ENCODE results near the gene LRRC7. TPM values are rescaled to one million over a fixed set of nuclear protein-coding genes. Genes with fewer than 3 reads are reported as not detected.

The LRRC7 gene
- total and polyA plus RNA-seq, 4 donors: 6.1 TPM; not detected in 3

- TF ChIP-seq, protein P1, sequence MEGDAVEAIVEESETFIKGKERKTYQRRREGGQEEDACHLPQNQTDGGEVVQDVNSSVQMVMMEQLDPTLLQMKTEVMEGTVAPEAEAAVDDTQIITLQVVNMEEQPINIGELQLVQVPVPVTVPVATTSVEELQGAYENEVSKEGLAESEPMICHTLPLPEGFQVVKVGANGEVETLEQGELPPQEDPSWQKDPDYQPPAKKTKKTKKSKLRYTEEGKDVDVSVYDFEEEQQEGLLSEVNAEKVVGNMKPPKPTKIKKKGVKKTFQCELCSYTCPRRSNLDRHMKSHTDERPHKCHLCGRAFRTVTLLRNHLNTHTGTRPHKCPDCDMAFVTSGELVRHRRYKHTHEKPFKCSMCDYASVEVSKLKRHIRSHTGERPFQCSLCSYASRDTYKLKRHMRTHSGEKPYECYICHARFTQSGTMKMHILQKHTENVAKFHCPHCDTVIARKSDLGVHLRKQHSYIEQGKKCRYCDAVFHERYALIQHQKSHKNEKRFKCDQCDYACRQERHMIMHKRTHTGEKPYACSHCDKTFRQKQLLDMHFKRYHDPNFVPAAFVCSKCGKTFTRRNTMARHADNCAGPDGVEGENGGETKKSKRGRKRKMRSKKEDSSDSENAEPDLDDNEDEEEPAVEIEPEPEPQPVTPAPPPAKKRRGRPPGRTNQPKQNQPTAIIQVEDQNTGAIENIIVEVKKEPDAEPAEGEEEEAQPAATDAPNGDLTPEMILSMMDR (IDR thresholded peaks at IDR 0.05; ENCODE audit: control extremely low read depth, extremely low read depth): no peak
- DNase-seq (peak; percentile 42 to 95 (median 94)), ATAC-seq (ENCODE audit: insufficient read depth, low FRiP score) (no peak)
- H3K27ac ChIP-seq (ENCODE audit: low read depth in 1 of 2, low read length in 1 of 2): no peak overlapping the region
- no peak overlapping the region for H3K9ac ChIP-seq (ENCODE audit: insufficient read depth in 1 of 2, low read length in 2 of 2)
- no peaks in the 10 kb centered on the region for H3K27me3 ChIP-seq (ENCODE audit: control insufficient read depth in 3 of 3, insufficient read depth in 3 of 3, low read length in 2 of 3)
- no peak overlapping the region for H3K4me3 ChIP-seq
- H3K36me3 ChIP-seq (ENCODE audit: control insufficient read depth in 4 of 4, insufficient read depth in 4 of 4, low read length in 4 of 4): no peaks in the 10 kb centered on the region
- 35 to 39% methylated on average over 2 of the region's 2 CpGs for WGBS, 2 donors
- peaks cover 0 to 14% (median 0%) of the 10 kb centered on the region in 5 donors for H3K4me1 ChIP-seq (ENCODE audit: control insufficient read depth in 5 of 5, insufficient read depth in 5 of 5, low read length in 5 of 5)
- H3K9me3 ChIP-seq (ENCODE audit: control insufficient read depth in 4 of 4, insufficient read depth in 3 of 4, low read length in 3 of 4): no peaks in the 10 kb centered on the region
Measured at GRCh38 chr1:69765951-69766350, 198.2 kb downstream of the LRRC7 start.

DNA sequence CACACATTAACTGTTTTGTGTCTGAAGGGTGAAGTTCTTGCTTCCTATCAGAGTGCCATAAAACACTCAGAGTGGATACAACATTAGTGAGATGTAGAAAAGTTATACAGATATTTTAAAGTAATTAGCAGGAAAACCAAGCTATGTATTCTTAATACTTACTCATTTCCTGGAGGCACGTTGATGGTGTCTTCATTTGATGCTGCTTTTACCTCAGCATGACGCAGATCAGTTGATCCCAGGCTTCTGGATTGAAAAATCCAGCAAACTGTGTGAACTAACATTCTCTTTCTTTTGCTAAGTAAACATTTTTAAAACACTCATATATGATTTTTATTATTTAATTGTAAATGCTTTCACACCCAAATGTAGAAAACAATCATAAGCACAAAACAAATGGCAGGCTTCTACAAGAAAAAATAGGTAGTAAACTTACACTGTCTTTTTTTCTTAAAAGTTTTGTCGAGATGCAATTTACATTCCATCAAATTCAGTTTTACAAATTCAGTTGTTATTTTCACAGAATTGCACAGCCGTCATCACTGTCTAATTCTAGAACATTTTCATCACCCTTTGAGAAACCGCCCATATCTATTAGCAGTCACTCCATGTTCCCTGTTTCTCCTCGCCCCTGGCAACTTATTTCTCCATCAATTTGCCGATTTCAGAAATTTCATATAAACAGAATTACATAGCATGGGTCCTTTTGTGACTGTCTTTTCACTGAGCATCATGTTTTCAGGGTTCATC lies 198.9 kb downstream of the LRRC7 start:
- Histone ChIP-seq H3K36me3 (ENCODE audit: control insufficient read depth in 4 of 4, insufficient read depth in 4 of 4, low read length in 4 of 4) (no peaks in the 10 kb centered on the region), H3K9ac (ENCODE audit: insufficient read depth in 1 of 2, low read length in 2 of 2) (no peak overlapping the region), H3K9me3 (ENCODE audit: control insufficient read depth in 4 of 4, insufficient read depth in 3 of 4, low read length in 3 of 4) (no peaks in the 10 kb centered on the region), H3K4me3 (no peak overlapping the region), H3K4me1 (ENCODE audit: control insufficient read depth in 5 of 5, insufficient read depth in 5 of 5, low read length in 5 of 5) (peaks cover 0 to 14% (median 0%) of the 10 kb centered on the region in 5 donors), H3K27ac (ENCODE audit: low read depth in 1 of 2, low read length in 1 of 2) (no peak overlapping the region), H3K27me3 (ENCODE audit: control insufficient read depth in 3 of 3, insufficient read depth in 3 of 3, low read length in 2 of 3) (no peaks in the 10 kb centered on the region)
- DNase-seq (no peak), ATAC-seq (ENCODE audit: insufficient read depth, low FRiP score) (no peak)
- WGBS, 2 donors: 77 to 81% methylated on average over 7 of the region's 7 CpGs
- TF ChIP-seq, protein P1 (IDR thresholded peaks at IDR 0.05; ENCODE audit: control extremely low read depth, extremely low read depth): no peak

DNA sequence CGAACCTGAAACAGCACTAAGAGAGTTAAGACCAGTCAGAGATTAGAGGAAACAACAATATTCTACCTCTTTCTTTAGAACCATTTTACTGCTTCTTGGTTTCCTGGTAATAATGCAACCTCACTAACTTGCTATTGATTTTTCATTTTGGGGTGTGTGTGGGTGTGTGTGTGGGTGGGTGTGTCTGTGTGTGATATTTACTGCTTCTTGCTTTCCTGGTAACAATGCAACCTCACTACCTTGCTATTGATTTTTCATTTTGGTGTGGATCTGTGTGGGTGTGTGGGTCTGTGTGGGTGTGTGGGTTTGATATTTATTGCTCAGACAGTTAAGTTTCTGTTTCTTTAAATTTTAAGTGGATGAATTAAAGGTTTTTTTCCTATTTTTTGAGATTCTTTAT lies 208.8 kb downstream of the LRRC7 start:
- no peak for ATAC-seq (ENCODE audit: insufficient read depth, low FRiP score)
- 74 to 90% methylated on average over 1 of the region's 1 CpG for WGBS, 2 donors
- no peaks in the 10 kb centered on the region for H3K4me1 ChIP-seq (ENCODE audit: control insufficient read depth in 5 of 5, insufficient read depth in 5 of 5, low read length in 5 of 5)

More for the DNA sequence above, 208.8 kb downstream of the LRRC7 start:
- H3K4me3 ChIP-seq: no peak overlapping the region
- H3K36me3 ChIP-seq (ENCODE audit: control insufficient read depth in 4 of 4, insufficient read depth in 4 of 4, low read length in 4 of 4): no peaks in the 10 kb centered on the region
- no peak overlapping the region for H3K27ac ChIP-seq (ENCODE audit: low read depth in 1 of 2, low read length in 1 of 2)
- H3K9me3 ChIP-seq (ENCODE audit: control insufficient read depth in 4 of 4, insufficient read depth in 3 of 4, low read length in 3 of 4): no peaks in the 10 kb centered on the region
- TF ChIP-seq, protein P1 (IDR thresholded peaks at IDR 0.05; ENCODE audit: control extremely low read depth, extremely low read depth): no peak
- H3K9ac ChIP-seq (ENCODE audit: insufficient read depth in 1 of 2, low read length in 2 of 2): no peak overlapping the region
- no peaks in the 10 kb centered on the region for H3K27me3 ChIP-seq (ENCODE audit: control insufficient read depth in 3 of 3, insufficient read depth in 3 of 3, low read length in 2 of 3)
- no peak for DNase-seq

All from lung (tissue), 12 donors.